ENCODE data around the gene IRX1. TPM values are rescaled to one million over a fixed set of nuclear protein-coding genes. Genes with fewer than 3 reads are reported as not detected.

IRX1 gene
- total and polyA plus RNA-seq, 4 donors = 0.33 TPM; not detected in 3

DNA sequence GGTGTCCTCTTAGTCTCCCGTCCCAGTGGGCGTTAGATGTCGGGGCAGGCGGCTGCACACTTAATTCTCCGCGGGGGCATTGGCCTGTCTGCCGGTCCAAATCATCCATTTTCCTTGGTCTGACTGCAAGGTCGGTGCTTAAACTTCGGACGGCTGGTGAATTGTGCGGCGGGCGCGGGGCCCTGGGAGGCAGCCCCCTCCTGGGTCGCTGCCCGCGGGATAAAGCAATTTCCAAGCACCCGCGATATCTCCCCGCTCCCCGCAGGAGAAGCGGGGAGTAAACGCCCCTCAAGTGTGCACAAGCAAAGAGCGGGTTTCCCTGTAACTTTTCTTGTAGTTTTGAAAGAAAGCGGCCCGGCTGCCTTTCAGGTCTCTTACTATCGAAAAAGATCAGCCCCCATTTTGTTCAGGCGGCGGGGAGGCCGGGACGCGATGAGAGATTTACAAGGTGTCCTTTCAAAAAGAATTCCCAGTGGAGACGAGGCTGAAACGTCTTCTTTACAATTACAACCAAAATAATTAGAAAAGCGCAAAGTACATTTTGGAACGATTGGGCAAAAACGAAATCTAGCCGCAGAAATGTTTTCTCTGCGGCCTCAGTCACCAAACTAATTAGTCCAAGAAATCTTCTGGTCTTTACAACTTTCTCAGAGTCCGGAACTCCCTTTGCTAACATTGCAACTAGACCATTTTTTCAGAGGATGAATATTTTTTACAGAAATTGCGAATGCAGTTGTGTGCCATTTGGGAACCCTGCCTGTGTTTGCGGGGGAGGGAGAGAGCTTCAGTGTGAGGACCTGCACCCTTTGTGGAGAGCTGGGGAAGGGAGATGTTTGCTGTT, 1.8 kb downstream of the IRX1 start:
- DNase-seq (ENCODE audit: low spot score) = no peak
- TF ChIP-seq, protein P1, sequence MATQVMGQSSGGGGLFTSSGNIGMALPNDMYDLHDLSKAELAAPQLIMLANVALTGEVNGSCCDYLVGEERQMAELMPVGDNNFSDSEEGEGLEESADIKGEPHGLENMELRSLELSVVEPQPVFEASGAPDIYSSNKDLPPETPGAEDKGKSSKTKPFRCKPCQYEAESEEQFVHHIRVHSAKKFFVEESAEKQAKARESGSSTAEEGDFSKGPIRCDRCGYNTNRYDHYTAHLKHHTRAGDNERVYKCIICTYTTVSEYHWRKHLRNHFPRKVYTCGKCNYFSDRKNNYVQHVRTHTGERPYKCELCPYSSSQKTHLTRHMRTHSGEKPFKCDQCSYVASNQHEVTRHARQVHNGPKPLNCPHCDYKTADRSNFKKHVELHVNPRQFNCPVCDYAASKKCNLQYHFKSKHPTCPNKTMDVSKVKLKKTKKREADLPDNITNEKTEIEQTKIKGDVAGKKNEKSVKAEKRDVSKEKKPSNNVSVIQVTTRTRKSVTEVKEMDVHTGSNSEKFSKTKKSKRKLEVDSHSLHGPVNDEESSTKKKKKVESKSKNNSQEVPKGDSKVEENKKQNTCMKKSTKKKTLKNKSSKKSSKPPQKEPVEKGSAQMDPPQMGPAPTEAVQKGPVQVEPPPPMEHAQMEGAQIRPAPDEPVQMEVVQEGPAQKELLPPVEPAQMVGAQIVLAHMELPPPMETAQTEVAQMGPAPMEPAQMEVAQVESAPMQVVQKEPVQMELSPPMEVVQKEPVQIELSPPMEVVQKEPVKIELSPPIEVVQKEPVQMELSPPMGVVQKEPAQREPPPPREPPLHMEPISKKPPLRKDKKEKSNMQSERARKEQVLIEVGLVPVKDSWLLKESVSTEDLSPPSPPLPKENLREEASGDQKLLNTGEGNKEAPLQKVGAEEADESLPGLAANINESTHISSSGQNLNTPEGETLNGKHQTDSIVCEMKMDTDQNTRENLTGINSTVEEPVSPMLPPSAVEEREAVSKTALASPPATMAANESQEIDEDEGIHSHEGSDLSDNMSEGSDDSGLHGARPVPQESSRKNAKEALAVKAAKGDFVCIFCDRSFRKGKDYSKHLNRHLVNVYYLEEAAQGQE (IDR thresholded peaks at IDR 0.05) = no peak
- TF ChIP-seq GABPA (IDR thresholded peaks at IDR 0.05 in 1 of 2, conservative IDR thresholded peaks at IDR 0.05 in 1 of 2) = no peak
- TF ChIP-seq NR2F2 (IDR thresholded peaks at IDR 0.05) = no peak
- TF ChIP-seq, protein P2, sequence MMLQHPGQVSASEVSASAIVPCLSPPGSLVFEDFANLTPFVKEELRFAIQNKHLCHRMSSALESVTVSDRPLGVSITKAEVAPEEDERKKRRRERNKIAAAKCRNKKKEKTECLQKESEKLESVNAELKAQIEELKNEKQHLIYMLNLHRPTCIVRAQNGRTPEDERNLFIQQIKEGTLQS (IDR thresholded peaks at IDR 0.05) = no peak
- no peak for TF ChIP-seq YY1 (IDR thresholded peaks at IDR 0.05)
- no peak for TF ChIP-seq EGR1 (IDR thresholded peaks at IDR 0.05; ENCODE audit: low read depth in 2 of 2)
- no peak for TF ChIP-seq SP1 (IDR thresholded peaks at IDR 0.05)
- no peak for TF ChIP-seq HNF4G (IDR thresholded peaks at IDR 0.05)
- no peak for TF ChIP-seq HNF4A (conservative IDR thresholded peaks at IDR 0.05)
- TF ChIP-seq, protein P3, sequence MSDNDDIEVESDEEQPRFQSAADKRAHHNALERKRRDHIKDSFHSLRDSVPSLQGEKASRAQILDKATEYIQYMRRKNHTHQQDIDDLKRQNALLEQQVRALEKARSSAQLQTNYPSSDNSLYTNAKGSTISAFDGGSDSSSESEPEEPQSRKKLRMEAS (IDR thresholded peaks at IDR 0.05) = no peak
- no peak for TF ChIP-seq RXRA (IDR thresholded peaks at IDR 0.05)
- TF ChIP-seq, protein P4, sequence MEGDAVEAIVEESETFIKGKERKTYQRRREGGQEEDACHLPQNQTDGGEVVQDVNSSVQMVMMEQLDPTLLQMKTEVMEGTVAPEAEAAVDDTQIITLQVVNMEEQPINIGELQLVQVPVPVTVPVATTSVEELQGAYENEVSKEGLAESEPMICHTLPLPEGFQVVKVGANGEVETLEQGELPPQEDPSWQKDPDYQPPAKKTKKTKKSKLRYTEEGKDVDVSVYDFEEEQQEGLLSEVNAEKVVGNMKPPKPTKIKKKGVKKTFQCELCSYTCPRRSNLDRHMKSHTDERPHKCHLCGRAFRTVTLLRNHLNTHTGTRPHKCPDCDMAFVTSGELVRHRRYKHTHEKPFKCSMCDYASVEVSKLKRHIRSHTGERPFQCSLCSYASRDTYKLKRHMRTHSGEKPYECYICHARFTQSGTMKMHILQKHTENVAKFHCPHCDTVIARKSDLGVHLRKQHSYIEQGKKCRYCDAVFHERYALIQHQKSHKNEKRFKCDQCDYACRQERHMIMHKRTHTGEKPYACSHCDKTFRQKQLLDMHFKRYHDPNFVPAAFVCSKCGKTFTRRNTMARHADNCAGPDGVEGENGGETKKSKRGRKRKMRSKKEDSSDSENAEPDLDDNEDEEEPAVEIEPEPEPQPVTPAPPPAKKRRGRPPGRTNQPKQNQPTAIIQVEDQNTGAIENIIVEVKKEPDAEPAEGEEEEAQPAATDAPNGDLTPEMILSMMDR (IDR thresholded peaks at IDR 0.05; ENCODE audit: low read depth, low read length, missing input control) = no peak
- TF ChIP-seq JUND (IDR thresholded peaks at IDR 0.05) = no peak
- TF ChIP-seq FOXA1 (IDR thresholded peaks at IDR 0.05) = no peak
- TF ChIP-seq, protein P5, sequence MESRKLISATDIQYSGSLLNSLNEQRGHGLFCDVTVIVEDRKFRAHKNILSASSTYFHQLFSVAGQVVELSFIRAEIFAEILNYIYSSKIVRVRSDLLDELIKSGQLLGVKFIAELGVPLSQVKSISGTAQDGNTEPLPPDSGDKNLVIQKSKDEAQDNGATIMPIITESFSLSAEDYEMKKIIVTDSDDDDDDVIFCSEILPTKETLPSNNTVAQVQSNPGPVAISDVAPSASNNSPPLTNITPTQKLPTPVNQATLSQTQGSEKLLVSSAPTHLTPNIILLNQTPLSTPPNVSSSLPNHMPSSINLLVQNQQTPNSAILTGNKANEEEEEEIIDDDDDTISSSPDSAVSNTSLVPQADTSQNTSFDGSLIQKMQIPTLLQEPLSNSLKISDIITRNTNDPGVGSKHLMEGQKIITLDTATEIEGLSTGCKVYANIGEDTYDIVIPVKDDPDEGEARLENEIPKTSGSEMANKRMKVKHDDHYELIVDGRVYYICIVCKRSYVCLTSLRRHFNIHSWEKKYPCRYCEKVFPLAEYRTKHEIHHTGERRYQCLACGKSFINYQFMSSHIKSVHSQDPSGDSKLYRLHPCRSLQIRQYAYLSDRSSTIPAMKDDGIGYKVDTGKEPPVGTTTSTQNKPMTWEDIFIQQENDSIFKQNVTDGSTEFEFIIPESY (IDR thresholded peaks at IDR 0.05) = no peak
- no peak for TF ChIP-seq RAD21 (IDR thresholded peaks at IDR 0.05)
- TF ChIP-seq FOXA2 (IDR thresholded peaks at IDR 0.05) = no peak
- no peak for TF ChIP-seq TAF1 (conservative IDR thresholded peaks at IDR 0.05)
- H3K9me3 ChIP-seq (ENCODE audit: control insufficient read depth in 4 of 4, low read length in 3 of 4) = no peaks in the 10 kb centered on the region
- 6% methylated on average over 42 of the region's 42 CpGs for WGBS
- no peak overlapping the region for H3K27ac ChIP-seq (ENCODE audit: low read depth in 1 of 2, low read length in 2 of 2)
- H3K4me3 ChIP-seq (ENCODE audit: low read depth in 1 of 3, low read length in 3 of 3) = no peak overlapping the region
- no peak overlapping the region for H3K9ac ChIP-seq (ENCODE audit: low read depth in 1 of 2, low read length in 2 of 2)
- peaks cover 4 to 50% (median 14%) of the 10 kb centered on the region in 4 donors for H3K27me3 ChIP-seq (ENCODE audit: control insufficient read depth in 4 of 4, insufficient read depth in 4 of 4, low read length in 3 of 4)
- H3K36me3 ChIP-seq (ENCODE audit: control insufficient read depth in 4 of 4, insufficient read depth in 3 of 4, low read depth in 1 of 4, low read length in 3 of 4) = no peaks in the 10 kb centered on the region
- peaks cover 3 to 32% (median 14%) of the 10 kb centered on the region in 4 donors for H3K4me1 ChIP-seq (ENCODE audit: control insufficient read depth in 4 of 4, insufficient read depth in 4 of 4, low read length in 3 of 4)
